Erythroblast (primary cell): ENCODE data around the gene TAF10.

ENCODE experiments used
- GATA1 ChIP-seq: IDR thresholded peaks from 2 replicates; pipeline ENCODE4 v1.6.1; 2011; ENCODE audit warnings: low read depth, mild to moderate bottlenecking, control low read depth, low read length, moderate library complexity
- POLR2A ChIP-seq: IDR thresholded peaks from 2 replicates; pipeline ENCODE4 v1.6.1; 2011; ENCODE audit warnings: mild to moderate bottlenecking, low read length

DNA sequence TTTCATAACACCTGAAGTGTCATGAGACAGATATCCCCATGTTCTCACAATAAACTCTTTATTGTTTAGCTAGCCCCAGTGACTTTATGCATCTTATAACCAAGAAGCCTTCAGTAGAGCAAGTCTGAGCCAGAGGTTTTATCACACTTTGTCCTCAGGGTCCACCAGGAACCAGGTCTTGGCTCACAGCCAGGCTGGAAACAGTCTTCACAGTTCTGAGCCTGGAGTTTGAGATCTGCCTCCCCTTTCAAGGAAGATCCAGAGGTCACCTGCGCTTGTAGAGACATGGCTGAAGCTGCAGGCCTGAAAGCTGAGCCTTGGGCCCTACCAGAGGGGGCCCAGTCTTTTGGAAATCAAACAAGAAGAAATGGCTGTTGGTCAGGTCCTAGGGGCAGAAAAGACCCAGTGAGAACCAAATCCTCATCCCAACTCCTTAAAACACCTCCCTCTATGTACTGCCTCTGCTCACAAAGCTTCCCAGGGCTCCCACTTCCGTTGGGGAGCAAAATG is 12.1 kb downstream of the TAF10 start:
- TF ChIP-seq POLR2A (no peak), GATA1 (no peak)
